ENCODE data around the gene ZDHHC11.
"Not testable (repeated sequence)": the region's sequence is repeated elsewhere in the genome, so short reads cannot be mapped to it uniquely, and the experiment has no call there.

The ZDHHC11 gene

DNA sequence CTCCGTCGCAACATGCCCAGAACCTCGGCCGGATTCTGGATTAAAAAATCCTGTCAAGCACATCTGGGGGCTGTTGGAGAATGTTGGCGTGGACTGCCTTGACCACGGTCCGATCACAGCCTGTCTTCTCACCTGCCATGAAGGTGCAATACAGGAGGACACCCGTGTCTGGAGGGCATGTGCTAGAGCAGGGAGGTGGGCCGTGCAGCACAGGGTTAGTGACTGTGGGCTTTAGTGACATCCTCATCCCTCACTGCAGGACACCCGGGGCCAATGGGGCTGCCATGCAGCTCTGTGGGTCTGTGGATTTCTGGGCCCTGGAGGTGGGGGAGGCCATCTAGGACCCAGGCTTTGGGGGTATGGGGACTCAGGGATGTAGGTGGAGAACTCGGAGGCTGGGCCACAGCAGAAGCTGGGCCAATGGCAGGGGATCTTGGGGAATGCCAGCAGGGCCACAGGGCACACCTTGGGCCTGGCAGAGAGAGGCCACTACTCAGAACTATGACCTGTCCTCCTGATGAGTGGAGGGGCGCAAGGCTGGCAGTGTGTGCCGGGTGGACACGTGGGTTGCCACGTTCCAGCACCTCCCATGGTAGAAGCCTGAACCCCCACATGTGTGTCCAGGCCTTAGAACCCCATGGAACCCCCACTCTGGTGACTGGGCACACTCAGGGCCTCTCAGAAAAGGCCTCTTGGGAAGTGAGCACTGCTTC, 89.6 kb downstream of the ZDHHC11 start:
- DNase-seq (ENCODE audit: low spot score), result no peak

DNA sequence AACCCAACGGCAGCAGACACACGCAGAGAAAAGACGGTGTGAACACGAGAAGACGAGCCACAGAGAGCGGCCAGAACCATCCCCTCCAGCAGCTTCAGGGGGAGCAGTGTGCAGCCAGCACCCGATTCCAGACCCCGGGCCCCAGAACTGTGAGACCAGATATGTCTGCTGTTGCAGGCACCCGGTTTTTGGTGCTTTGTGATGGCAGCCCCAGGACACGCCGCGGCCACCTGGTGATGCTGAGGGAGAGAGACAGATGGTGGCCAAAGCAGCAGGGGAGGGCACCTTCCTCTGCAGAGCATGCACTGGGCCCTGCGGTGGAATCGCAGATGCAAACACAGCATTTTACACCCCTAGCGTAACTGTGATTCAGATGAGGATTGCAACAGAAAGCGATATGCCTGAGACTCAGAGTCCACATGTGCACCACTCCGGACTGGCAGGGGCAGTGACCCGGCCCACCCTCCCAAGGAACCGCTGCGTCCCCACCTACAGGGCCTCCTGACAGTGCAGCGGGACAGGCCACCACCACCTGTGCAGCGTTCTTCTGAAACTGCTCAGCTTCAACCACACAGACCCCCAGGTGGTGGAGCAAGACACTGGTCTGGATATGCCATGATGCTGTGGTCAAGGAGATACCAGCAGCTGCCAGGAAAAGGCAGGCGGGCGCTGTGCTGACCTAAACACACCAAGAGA, 90.3 kb downstream of the ZDHHC11 start:
- no peak for DNase-seq (ENCODE audit: low spot score)

GRCh38 chr5:759781-760362, 90.9 kb downstream of the ZDHHC11 start:
- no peak for DNase-seq (ENCODE audit: low spot score)

DNA sequence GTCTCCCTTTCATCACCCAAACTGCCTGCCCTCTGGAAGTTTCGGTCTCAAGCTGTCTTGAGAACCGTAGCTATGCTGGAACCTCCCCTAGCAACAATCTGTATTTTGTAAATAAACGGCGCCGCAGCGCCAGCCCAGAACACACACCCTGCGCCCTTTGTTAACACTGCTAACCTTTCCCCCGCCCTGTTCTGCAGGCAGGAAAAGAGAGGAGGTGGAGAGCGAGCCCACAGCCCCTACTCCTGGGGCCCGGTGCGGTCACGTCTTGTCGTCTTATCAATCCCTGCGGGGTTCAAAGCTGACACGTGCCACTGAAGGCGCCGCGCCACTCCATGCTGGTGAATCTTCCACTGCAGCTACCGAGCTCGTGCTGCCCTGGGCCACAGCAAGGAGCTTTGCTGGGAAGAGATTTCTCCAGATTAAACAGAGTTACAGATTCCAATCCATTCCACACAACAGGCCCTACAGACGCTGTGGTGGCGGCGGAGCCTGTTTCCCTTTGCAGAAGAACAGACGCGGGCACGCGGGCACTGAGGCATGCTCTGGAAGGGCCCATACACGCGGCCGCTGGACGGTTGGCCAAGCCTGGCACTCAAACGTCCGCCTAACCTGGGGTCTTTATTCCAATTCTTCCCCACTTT, 91.6 kb downstream of the ZDHHC11 start:
- peak; percentile 81 for DNase-seq (ENCODE audit: low spot score)

DNA sequence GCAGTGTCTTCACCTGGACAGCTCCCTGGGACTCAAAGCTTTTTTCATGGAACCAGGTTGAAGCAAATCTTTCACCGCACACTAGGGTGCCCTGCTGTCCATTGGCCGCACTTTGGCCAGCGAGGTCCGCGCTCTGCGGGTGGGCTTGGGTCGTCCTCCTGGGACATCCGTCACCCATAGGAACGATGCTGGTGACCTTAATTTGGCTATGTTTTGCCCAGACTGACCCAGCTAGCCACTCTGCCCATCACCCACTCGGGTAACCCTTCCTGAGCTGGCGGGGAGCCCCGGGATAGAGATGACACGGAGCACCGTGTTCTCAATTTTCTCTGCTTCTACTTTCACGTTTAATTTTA, 92.1 kb downstream of the ZDHHC11 start:
- DNase-seq (ENCODE audit: low spot score), result no peak

GRCh38 chr5:757931-758697, 92.7 kb downstream of the ZDHHC11 start:
- no peak for DNase-seq (ENCODE audit: low spot score)

GRCh38 chr5:757346-757930, 93.3 kb downstream of the ZDHHC11 start:
- DNase-seq (ENCODE audit: low spot score), result no peak

GRCh38 chr5:756865-757345, 93.9 kb downstream of the ZDHHC11 start:
- no peak for DNase-seq (ENCODE audit: low spot score)

- DNase-seq (ENCODE audit: low spot score), result no peak
Observed at GRCh38 chr5:756171-756570, 94.6 kb downstream of the ZDHHC11 start.

DNA sequence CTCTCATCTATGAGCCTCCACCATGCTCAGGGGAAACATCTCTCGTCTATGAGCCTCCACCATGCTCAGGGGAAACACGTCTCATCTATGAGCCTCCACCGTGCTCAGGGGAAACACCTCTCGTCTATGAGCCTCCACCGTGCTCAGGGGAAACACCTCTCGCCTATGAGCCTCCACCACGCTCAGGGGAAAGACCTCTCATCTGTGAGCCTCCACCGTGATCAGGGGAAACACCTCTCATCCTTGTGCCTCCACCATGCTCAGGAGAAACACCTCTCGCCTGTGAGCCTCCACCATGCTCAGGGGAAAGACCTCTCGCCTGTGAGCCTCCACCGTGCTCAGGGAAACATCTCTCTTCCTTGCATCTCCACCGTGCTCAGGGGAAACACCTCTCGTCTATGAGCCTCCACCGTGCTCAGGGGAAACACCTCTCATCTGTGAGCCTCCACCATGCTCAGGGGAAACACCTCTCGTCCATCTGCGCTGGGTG, 96.6 kb downstream of the ZDHHC11 start:
- not testable (repeated sequence) for DNase-seq (ENCODE audit: low spot score)

DNA sequence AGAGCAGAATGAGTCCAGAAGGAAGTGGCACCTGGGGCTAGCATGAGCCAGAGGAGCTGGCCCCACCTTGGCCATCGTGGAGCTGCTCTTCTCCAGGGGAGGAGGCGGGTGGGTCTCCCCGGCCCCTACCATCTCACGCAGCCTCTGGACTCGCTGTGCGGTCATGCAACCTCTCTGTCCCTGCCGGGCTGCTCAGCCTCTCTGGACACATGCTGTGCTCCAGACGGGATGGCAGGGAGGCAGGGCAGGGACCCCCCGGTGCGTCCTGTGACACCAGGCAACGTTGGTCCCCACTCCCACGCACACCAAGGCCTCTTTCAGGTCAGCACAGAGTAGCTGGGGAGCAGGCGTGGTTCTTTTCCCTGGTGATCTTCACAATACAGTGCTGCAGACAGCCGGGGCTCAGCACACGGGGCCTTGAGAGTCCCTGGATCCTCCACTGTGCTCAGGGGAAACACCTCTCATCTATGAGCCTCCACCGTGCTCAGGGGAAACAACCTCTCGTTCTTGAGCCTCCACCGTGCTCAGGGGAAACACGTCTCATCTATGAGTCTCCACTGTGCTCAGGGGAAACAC, 97.1 kb downstream of the ZDHHC11 start:
- DNase-seq (ENCODE audit: low spot score), result not testable (repeated sequence)

- DNase-seq (ENCODE audit: low spot score), result not testable (repeated sequence)
Observed at GRCh38 chr5:752532-753115, 98.2 kb downstream of the ZDHHC11 start.

DNA sequence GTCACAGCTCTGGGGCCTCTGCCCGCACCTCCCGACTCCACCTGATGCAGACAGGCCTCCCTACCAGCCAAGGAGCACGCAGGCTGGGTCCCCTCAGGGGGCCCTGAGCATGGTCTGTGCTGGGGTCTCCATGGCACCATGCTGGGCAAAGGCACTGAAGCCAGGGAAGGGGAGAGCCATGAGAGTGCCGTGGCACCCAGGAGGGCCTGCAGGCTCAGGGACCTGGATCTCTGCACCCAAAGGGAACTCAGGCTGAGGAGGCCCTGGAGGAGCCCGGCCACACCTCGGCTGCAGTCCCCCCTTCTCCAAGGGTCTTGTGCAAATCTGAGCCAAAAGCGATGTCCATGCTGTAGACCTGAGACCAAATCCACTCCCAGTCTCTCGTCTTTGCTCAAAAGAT, 98.8 kb downstream of the ZDHHC11 start:
- DNase-seq (ENCODE audit: low spot score), result not testable (repeated sequence)

DNA sequence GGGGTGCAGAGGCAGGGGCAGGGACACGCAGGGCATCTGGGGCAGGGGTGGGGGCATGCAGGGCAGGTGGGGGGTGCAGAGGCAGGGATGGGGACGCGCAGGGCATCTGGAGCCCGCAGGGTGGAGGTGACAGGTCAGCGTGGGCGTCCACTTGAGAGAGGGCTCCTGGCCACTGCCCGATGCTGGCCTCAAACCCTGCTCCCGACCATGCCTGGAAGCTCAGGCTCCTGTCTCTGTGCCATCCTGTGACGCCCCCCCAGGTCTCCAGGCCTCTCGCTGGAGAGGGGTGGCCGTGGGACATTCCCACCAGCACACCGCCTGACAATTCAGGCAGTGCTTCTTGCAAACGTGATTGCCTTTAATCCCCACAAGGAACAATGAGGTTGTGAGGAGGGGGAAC, 99.3 kb downstream of the ZDHHC11 start:
- DNase-seq (ENCODE audit: low spot score), result no peak

DNA sequence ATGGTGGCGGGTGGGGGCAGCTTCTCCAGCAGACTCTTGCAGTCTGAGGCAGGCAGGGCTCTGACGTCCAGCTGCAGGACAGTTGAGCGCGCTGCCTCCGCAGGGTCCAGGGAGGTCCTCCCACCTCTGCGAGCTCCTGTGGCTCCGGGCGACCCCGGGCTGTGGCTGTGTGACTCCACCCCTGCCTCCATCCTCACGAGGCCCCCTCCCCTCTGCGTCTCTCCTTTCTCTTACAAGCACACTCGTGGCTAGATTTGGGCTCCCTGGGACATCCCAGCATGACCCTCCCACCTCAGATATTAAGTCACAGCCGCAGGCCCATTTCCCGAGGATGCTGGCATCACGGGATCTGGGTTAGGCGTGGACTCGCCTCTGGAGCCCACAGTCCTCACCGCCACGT, 100.6 kb downstream of the ZDHHC11 start:
- DNase-seq (ENCODE audit: low spot score), result not testable (repeated sequence)

GRCh38 chr5:749101-749670, 101.6 kb downstream of the ZDHHC11 start:
- no peak for DNase-seq (ENCODE audit: low spot score)

GRCh38 chr5:748011-748980, 102.5 kb downstream of the ZDHHC11 start:
- not testable (repeated sequence) for DNase-seq (ENCODE audit: low spot score)

GRCh38 chr5:747303-747844, 103.4 kb downstream of the ZDHHC11 start:
- DNase-seq (ENCODE audit: low spot score), result not testable (repeated sequence)

DNA sequence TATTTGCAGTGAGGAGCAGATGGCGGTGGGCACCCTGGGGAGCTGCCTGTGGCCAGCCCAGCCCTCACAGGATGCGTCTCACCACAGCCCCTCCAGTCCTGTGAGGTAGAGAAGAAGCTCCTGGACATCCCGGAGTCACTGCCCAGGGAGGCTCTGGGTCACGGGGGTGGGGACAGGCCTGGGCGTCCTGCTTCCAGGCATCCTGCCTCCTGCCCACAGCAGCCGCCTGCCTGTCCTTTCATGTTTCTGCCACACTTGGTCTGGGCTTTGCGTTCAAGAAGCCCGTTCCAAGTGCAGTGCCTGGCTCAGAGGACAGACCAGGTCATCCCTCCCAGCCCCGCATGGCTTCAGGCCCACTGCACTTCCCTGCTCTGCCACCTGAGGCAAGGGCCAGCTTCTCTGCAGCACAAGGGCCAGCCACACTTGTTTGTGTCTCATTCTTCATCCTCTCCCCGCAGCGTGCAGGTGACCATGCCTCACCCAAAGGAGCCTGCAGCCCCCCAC, 104.5 kb downstream of the ZDHHC11 start:
- no peak for DNase-seq (ENCODE audit: low spot score)
